Measurements from ENCODE around the gene CCNF.

CCNF gene

DNA sequence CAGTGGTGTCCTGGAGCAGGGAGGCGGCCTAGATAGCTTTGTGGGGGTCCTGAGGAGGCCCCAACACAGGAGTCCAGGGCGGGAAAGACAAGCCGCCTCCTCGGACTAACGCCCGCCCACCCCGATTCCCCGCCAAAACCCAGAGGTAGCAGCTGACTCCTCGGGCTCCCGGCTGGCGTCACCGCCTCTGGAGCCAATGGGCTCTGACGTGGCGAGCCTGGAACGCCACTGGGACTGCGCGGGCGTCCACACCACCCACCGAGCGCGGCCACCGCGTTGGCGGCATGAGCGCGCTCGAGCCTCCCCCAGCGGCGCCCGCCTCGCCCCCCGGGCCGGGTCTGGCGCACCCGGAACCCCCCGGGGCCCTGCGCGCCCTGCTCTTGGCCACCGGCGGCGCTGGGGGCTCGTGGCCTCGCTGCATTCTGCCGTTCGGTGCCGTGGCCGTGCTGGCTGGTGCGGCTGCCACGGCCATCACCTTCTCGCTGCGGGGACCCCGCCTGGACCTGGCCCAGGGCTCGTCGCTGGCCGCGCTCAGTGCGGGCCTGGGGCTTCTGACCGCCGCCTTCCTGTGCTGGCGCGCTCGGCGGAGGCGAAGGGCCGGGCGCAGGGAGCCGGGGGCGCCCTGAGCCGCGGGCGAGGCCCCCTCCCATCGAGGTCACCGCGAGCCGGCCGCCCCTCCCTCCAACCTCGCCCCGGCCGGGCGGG, 38.4 kb downstream of the CCNF start (continued):
- peak; percentile 50; the same call in 1 of the 2 replicates for TF ChIP-seq YY1 (tag by site-specific recombination; IDR thresholded peaks at IDR 0.05)
- TF ChIP-seq ZNF133 (tag by site-specific recombination; IDR thresholded peaks at IDR 0.05) = no peak
- TF ChIP-seq, protein P1, sequence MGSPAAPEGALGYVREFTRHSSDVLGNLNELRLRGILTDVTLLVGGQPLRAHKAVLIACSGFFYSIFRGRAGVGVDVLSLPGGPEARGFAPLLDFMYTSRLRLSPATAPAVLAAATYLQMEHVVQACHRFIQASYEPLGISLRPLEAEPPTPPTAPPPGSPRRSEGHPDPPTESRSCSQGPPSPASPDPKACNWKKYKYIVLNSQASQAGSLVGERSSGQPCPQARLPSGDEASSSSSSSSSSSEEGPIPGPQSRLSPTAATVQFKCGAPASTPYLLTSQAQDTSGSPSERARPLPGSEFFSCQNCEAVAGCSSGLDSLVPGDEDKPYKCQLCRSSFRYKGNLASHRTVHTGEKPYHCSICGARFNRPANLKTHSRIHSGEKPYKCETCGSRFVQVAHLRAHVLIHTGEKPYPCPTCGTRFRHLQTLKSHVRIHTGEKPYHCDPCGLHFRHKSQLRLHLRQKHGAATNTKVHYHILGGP (tag by site-specific recombination; IDR thresholded peaks at IDR 0.05) = no peak
- TF ChIP-seq ZNF37A (tag by site-specific recombination; IDR thresholded peaks at IDR 0.05) = peak; percentile 4; the same call in 1 of the 2 replicates
- TF ChIP-seq ZNF391 (tag by site-specific recombination; IDR thresholded peaks at IDR 0.05; ENCODE audit: borderline replicate concordance, low read depth) = no peak
- TF ChIP-seq ZNF202 (tag by site-specific recombination; IDR thresholded peaks at IDR 0.05; ENCODE audit: borderline replicate concordance) = no peak
- no peak for TF ChIP-seq ZNF670 (tag by site-specific recombination; IDR thresholded peaks at IDR 0.05; ENCODE audit: low read depth)
- TF ChIP-seq GLI4 (tag by site-specific recombination; IDR thresholded peaks at IDR 0.05) = peak; percentile 29; the same call in 1 of the 2 replicates
- peak; percentile 69; the same call in 1 of the 2 replicates for TF ChIP-seq ZNF561 (tag by site-specific recombination; IDR thresholded peaks at IDR 0.05; ENCODE audit: borderline replicate concordance)
- peak; percentile 14; the same call in 1 of the 2 replicates for TF ChIP-seq ZNF394 (tag by site-specific recombination; IDR thresholded peaks at IDR 0.05; ENCODE audit: borderline replicate concordance)
- TF ChIP-seq, protein P2, sequence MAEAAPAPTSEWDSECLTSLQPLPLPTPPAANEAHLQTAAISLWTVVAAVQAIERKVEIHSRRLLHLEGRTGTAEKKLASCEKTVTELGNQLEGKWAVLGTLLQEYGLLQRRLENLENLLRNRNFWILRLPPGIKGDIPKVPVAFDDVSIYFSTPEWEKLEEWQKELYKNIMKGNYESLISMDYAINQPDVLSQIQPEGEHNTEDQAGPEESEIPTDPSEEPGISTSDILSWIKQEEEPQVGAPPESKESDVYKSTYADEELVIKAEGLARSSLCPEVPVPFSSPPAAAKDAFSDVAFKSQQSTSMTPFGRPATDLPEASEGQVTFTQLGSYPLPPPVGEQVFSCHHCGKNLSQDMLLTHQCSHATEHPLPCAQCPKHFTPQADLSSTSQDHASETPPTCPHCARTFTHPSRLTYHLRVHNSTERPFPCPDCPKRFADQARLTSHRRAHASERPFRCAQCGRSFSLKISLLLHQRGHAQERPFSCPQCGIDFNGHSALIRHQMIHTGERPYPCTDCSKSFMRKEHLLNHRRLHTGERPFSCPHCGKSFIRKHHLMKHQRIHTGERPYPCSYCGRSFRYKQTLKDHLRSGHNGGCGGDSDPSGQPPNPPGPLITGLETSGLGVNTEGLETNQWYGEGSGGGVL (tag by site-specific recombination; IDR thresholded peaks at IDR 0.05) = peak; percentile 52; the same call in 1 of the 2 replicates
- no peak for TF ChIP-seq ZNF664 (tag by site-specific recombination; IDR thresholded peaks at IDR 0.05)
- TF ChIP-seq, protein P3, sequence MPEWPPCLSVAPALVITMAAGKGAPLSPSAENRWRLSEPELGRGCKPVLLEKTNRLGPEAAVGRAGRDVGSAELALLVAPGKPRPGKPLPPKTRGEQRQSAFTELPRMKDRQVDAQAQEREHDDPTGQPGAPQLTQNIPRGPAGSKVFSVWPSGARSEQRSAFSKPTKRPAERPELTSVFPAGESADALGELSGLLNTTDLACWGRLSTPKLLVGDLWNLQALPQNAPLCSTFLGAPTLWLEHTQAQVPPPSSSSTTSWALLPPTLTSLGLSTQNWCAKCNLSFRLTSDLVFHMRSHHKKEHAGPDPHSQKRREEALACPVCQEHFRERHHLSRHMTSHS (tag by site-specific recombination; IDR thresholded peaks at IDR 0.05) = no peak
- TF ChIP-seq, protein P4, sequence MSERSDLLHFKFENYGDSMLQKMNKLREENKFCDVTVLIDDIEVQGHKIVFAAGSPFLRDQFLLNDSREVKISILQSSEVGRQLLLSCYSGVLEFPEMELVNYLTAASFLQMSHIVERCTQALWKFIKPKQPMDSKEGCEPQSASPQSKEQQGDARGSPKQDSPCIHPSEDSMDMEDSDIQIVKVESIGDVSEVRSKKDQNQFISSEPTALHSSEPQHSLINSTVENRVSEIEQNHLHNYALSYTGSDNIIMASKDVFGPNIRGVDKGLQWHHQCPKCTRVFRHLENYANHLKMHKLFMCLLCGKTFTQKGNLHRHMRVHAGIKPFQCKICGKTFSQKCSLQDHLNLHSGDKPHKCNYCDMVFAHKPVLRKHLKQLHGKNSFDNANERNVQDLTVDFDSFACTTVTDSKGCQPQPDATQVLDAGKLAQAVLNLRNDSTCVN (tag by site-specific recombination; optimal IDR thresholded peaks at IDR 0.05) = no peak
- TF ChIP-seq, protein P5, sequence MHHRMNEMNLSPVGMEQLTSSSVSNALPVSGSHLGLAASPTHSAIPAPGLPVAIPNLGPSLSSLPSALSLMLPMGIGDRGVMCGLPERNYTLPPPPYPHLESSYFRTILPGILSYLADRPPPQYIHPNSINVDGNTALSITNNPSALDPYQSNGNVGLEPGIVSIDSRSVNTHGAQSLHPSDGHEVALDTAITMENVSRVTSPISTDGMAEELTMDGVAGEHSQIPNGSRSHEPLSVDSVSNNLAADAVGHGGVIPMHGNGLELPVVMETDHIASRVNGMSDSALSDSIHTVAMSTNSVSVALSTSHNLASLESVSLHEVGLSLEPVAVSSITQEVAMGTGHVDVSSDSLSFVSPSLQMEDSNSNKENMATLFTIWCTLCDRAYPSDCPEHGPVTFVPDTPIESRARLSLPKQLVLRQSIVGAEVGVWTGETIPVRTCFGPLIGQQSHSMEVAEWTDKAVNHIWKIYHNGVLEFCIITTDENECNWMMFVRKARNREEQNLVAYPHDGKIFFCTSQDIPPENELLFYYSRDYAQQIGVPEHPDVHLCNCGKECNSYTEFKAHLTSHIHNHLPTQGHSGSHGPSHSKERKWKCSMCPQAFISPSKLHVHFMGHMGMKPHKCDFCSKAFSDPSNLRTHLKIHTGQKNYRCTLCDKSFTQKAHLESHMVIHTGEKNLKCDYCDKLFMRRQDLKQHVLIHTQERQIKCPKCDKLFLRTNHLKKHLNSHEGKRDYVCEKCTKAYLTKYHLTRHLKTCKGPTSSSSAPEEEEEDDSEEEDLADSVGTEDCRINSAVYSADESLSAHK (tag by site-specific recombination; IDR thresholded peaks at IDR 0.05) = no peak
- peak; percentile 87 for TF ChIP-seq ZNF335 (tag by site-specific recombination; conservative IDR thresholded peaks at IDR 0.05)
- TF ChIP-seq SP2 (tag by site-specific recombination; IDR thresholded peaks at IDR 0.05) = peak; percentile 84
- peak; percentile 30; the same call in 1 of the 2 replicates for TF ChIP-seq KLF9 (tag by site-specific recombination; IDR thresholded peaks at IDR 0.05; ENCODE audit: low read depth)
- TF ChIP-seq, protein P6, sequence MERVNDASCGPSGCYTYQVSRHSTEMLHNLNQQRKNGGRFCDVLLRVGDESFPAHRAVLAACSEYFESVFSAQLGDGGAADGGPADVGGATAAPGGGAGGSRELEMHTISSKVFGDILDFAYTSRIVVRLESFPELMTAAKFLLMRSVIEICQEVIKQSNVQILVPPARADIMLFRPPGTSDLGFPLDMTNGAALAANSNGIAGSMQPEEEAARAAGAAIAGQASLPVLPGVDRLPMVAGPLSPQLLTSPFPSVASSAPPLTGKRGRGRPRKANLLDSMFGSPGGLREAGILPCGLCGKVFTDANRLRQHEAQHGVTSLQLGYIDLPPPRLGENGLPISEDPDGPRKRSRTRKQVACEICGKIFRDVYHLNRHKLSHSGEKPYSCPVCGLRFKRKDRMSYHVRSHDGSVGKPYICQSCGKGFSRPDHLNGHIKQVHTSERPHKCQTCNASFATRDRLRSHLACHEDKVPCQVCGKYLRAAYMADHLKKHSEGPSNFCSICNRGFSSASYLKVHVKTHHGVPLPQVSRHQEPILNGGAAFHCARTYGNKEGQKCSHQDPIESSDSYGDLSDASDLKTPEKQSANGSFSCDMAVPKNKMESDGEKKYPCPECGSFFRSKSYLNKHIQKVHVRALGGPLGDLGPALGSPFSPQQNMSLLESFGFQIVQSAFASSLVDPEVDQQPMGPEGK (tag by site-specific recombination; IDR thresholded peaks at IDR 0.05) = peak; percentile 79; the same call in 1 of the 2 replicates
- peak; percentile 96 for TF ChIP-seq ZFHX2 (tag by site-specific recombination; conservative IDR thresholded peaks at IDR 0.05)
- no peak for TF ChIP-seq ZNF19 (tag by site-specific recombination; IDR thresholded peaks at IDR 0.05; ENCODE audit: low read depth)
- peak; percentile 82 for TF ChIP-seq EGR2 (tag by site-specific recombination; IDR thresholded peaks at IDR 0.05; ENCODE audit: low read depth)
- peak; percentile 64; the same call in 1 of the 2 replicates for TF ChIP-seq ZNF677 (tag by site-specific recombination; IDR thresholded peaks at IDR 0.05)
- peak; percentile 87 for TF ChIP-seq ZBTB21 (tag by site-specific recombination; IDR thresholded peaks at IDR 0.05)
- TF ChIP-seq SP7 (tag by site-specific recombination; IDR thresholded peaks at IDR 0.05) = peak; percentile 39; the same call in 1 of the 2 replicates
- TF ChIP-seq, protein P7, sequence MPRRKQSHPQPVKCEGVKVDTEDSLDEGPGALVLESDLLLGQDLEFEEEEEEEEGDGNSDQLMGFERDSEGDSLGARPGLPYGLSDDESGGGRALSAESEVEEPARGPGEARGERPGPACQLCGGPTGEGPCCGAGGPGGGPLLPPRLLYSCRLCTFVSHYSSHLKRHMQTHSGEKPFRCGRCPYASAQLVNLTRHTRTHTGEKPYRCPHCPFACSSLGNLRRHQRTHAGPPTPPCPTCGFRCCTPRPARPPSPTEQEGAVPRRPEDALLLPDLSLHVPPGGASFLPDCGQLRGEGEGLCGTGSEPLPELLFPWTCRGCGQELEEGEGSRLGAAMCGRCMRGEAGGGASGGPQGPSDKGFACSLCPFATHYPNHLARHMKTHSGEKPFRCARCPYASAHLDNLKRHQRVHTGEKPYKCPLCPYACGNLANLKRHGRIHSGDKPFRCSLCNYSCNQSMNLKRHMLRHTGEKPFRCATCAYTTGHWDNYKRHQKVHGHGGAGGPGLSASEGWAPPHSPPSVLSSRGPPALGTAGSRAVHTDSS (tag by site-specific recombination; IDR thresholded peaks at IDR 0.05) = no peak; the same call in 1 of the 2 replicates
- 0 out of 2 replicates have a peak, but pooled peaks have one; percentile 29 for TF ChIP-seq ZNF24 (tag by site-specific recombination; IDR thresholded peaks at IDR 0.05)
- no peak for TF ChIP-seq ZNF433 (tag by site-specific recombination; IDR thresholded peaks at IDR 0.05; ENCODE audit: low read depth)

Data from HEK293 (cell line).